HepG2 (cell line): ENCODE results near the gene ARMH2. TPM values are rescaled to one million over a fixed set of nuclear protein-coding genes. Genes with fewer than 3 reads are reported as not detected.

Experiments
- ATAC-seq: fragments of 200-7000 bp; cut with Tn5 transposase; 3 replicates; pipeline ENCODE4 v1.9.1; 2020; ENCODE audit warnings: mild to moderate bottlenecking, moderate library complexity
- BruUV-seq: library from RNA; stranded (reverse); fragments of 400-500 nt; replicated peaks from 2 replicates; lab custom pipeline; 2021; lab: Mats Ljungman, UMichigan
- CTCF ChIA-PET: fragments of 300-600 bp; formaldehyde crosslinking; extraction: SDS; loops from one replicate; lab custom pipeline; 2021; ENCODE audit warnings: low total read pairs, inconsistent platforms, low intra/inter-chr PET ratio; lab: Yijun Ruan, JAX
- POLR2A ChIA-PET: fragments of 350-600 bp; sonication (Branson Sonifier 250); formaldehyde crosslinking; loops from one replicate; lab custom pipeline; 2020; ENCODE audit warnings: antibody characterized with exemption, inconsistent platforms; lab: Yijun Ruan, JAX
- DNase-seq: peaks from one replicate; pipeline ENCODE4 v3.0.0-alpha.2; 2015; ENCODE audit warnings: low spot score
- FAIRE-seq: peaks from 3 replicates; lab custom pipeline; 2011; peaks lifted over from hg19 to GRCh38; lab: Jason Lieb, UNC
- H2AFZ ChIP-seq: one replicate; pipeline ENCODE4 v1.6.1; 2011; ENCODE audit warnings: low read length, inconsistent platforms
- H3K27ac ChIP-seq: fragments of 300-600 bp; 3 replicates; pipeline ENCODE4 v1.8.0; 2011; ENCODE audit warnings: mixed run types, mild to moderate bottlenecking, mixed read lengths, low read length, inconsistent platforms; ENCODE audit not compliant: insufficient read depth; ENCODE audit errors: extremely low read length
- H3K27me3 ChIP-seq, 2 experiments: fragments of 200-600 bp in 1 of 2; 2 replicates in 1 of 2; 3 replicates in 1 of 2; pipeline versions ENCODE4 v1.6.0 to v1.8.0; 2011; ENCODE audit warnings: low read length in 2 of 2, mild to moderate bottlenecking in 2 of 2, moderate library complexity in 2 of 2, inconsistent platforms in 1 of 2; ENCODE audit not compliant: insufficient read depth in 2 of 2, control insufficient read depth in 1 of 2
- H3K36me3 ChIP-seq, 2 experiments: fragments of 200-600 bp in 1 of 2; replicated peaks in 1 of 2; 2 replicates in 1 of 2; 3 replicates in 1 of 2; pipeline versions ENCODE4 v1.5.1 to v1.8.0; 2011; ENCODE audit warnings: low read length in 2 of 2, inconsistent platforms in 1 of 2; ENCODE audit not compliant: insufficient read depth in 2 of 2, control insufficient read depth in 1 of 2
- H3K4me1 ChIP-seq: 2 replicates; pipeline ENCODE4 v1.5.1; 2012; ENCODE audit warnings: low read length, inconsistent platforms; ENCODE audit not compliant: insufficient read depth
- H3K4me2 ChIP-seq: 2 replicates; pipeline ENCODE4 v1.6.0; 2011; ENCODE audit warnings: low read depth, low read length, inconsistent platforms
- H3K4me3 ChIP-seq, 3 experiments: fragments of 200-600 bp in 1 of 3; sonication (generic), shearing (Covaris generic) in 1 of 3; replicated peaks in 1 of 3; 2 replicates each; pipeline ENCODE4 v1.5.1; 2011 to 2016; ENCODE audit warnings: low read length in 3 of 3, inconsistent platforms in 2 of 3, low read depth in 2 of 3, mild to moderate bottlenecking in 2 of 3, control low read depth in 1 of 3, mixed read lengths in 1 of 3; ENCODE audit not compliant: insufficient read depth in 1 of 3
- H3K79me2 ChIP-seq: one replicate; pipeline ENCODE4 v1.6.1; 2011; ENCODE audit warnings: low read length, inconsistent platforms; ENCODE audit not compliant: insufficient read depth
- H3K9ac ChIP-seq: 2 replicates; pipeline ENCODE4 v1.6.0; 2011; ENCODE audit warnings: mild to moderate bottlenecking, low read depth, low read length, inconsistent platforms; ENCODE audit not compliant: insufficient read depth
- H3K9me3 ChIP-seq: 2 replicates; pipeline ENCODE4 v1.5.1; 2012; ENCODE audit warnings: mild to moderate bottlenecking, low read length
- H4K20me1 ChIP-seq: 2 replicates; pipeline ENCODE4 v1.6.0; 2011; ENCODE audit warnings: inconsistent platforms, mild to moderate bottlenecking, low read length, moderate library complexity; ENCODE audit not compliant: insufficient read depth
- DMTF1 ChIP-seq: sonication (generic); formaldehyde crosslinking; IDR thresholded peaks from 2 replicates; pipeline ENCODE4 v1.4.0; 2020; ENCODE audit warnings: mild to moderate bottlenecking, missing genetic modification reagents
- HNF4A ChIP-seq: sonication (generic); formaldehyde crosslinking; IDR thresholded peaks from 2 replicates; pipeline ENCODE4 v1.4.0; 2020; ENCODE audit warnings: missing genetic modification reagents
- MAFF ChIP-seq: IDR thresholded peaks from 2 replicates; pipeline ENCODE4 v1.6.1; 2011; ENCODE audit warnings: low read depth, low read length, improper control_type of control experiment
- MAFK ChIP-seq, 2 experiments: IDR thresholded peaks in 1 of 2; conservative IDR thresholded peaks in 1 of 2; 2 replicates each; pipeline ENCODE4 v1.6.1; 2011; ENCODE audit warnings: improper control_type of control experiment in 2 of 2, low read length in 2 of 2
- NFE2L2 ChIP-seq: fragments of 150-350 bp; IDR thresholded peaks from 2 replicates; pipeline ENCODE4 v1.6.1; 2014; ENCODE audit warnings: low read length
- RARA ChIP-seq: IDR thresholded peaks from 2 replicates; pipeline ENCODE4 v1.6.1; 2016; ENCODE audit warnings: missing genetic modification reagents, missing compliant biosample characterization
- RORA ChIP-seq: sonication (generic); formaldehyde crosslinking; IDR thresholded peaks from 2 replicates; pipeline ENCODE4 v1.5.0; 2020; ENCODE audit warnings: mild to moderate bottlenecking, missing genetic modification reagents, moderate library complexity
- ZBTB14 ChIP-seq: sonication (generic); formaldehyde crosslinking; IDR thresholded peaks from 2 replicates; pipeline ENCODE4 v1.4.0; 2020; ENCODE audit warnings: missing genetic modification reagents
- ZBTB33 ChIP-seq: sonication (generic); formaldehyde crosslinking; IDR thresholded peaks from 2 replicates; pipeline ENCODE4 v1.4.0; 2020; ENCODE audit warnings: missing genetic modification reagents
- ZIK1 ChIP-seq: sonication (generic); formaldehyde crosslinking; IDR thresholded peaks from 2 replicates; pipeline ENCODE4 v1.5.0; 2020; ENCODE audit warnings: mild to moderate bottlenecking, low read depth, missing genetic modification reagents, borderline replicate concordance
- ZMYM3 ChIP-seq: sonication (generic); formaldehyde crosslinking; IDR thresholded peaks from 2 replicates; pipeline ENCODE4 v1.5.1; 2020; ENCODE audit warnings: mild to moderate bottlenecking, missing genetic modification reagents
- ZMYM4 ChIP-seq: sonication (generic); formaldehyde crosslinking; IDR thresholded peaks from 2 replicates; pipeline ENCODE4 v1.8.1; 2023; ENCODE audit warnings: mild to moderate bottlenecking, missing genetic modification reagents
- ZNF629 ChIP-seq: sonication (generic); formaldehyde crosslinking; conservative IDR thresholded peaks from 2 replicates; pipeline ENCODE4 v1.5.0; 2020; ENCODE audit warnings: missing genetic modification reagents
- ZNF644 ChIP-seq: IDR thresholded peaks from 2 replicates; pipeline ENCODE4 v1.6.1; 2016; ENCODE audit warnings: low read depth
- WGBS: methylation state at CpG from one replicate; pipeline ENCODE4 v1.1.6; 2017; ENCODE audit warnings: low lambda C conversion rate; 5-methylcytosine and 5-hydroxymethylcytosine counted together
- in situ Hi-C: cut with HindIII; loops from 2 replicates; pipeline ENCODE4 v1.10.0; 2017; ENCODE audit warnings: low pct_unique_long_range_greater_than_20kb; ENCODE audit not compliant: extremely low pct_ligation_motif_present
- intact Hi-C: fragments of 100-400 bp; cut with micrococcal nuclease; formaldehyde crosslinking; loops from one replicate; pipeline ENCODE4 v1.10.0; 2022; ENCODE audit not compliant: unreplicated experiment
- polyA plus RNA-seq, 8 experiments: library from polyadenylated mRNA; depleted of rRNA in 3 of 8; stranded (reverse) in 7 of 8; unstranded in 1 of 8; fragments of >200 nt; fragmentation: Illumina TruSeq in 4 of 8; extraction: Trizol in 4 of 8; gene quantifications; 2 replicates each; pipeline versions ENCODE4 v1.2.1 to v1.2.3, GENCODE V29; 2011 to 2016; ENCODE audit warnings: low read depth in 4 of 8, missing spikeins in 1 of 8, mixed read lengths in 1 of 8; ENCODE audit not compliant: insufficient read depth in 1 of 8
- total RNA-seq, 5 experiments: library from RNA; depleted of rRNA; stranded (reverse); fragments of >200 nt; fragmentation: Illumina TruSeq; extraction: Trizol; gene quantifications; 2 replicates each; pipeline ENCODE4 v1.2.3, GENCODE V29; 2016; ENCODE audit warnings: low read depth in 1 of 5

Gene ARMH2
- total and polyA plus RNA-seq, 2 of the 13 experiments (the other 11 are each of a cell fraction or from before 2014, with no cell fraction given) = not detected

GRCh38 chr6:24821860-24822444 is 23.2 kb upstream of the ARMH2 start:
- intact Hi-C loops = no loop called here
- POLR2A ChIA-PET = interaction anchor here (1.0 to 1.8 kb wide), 2 partner anchors 20 to 100 kb away, joined by 3 to 5 read pairs; no protein-coding TSS in a partner anchor
- 64% methylated on average over 3 of the region's 3 CpGs for WGBS
- Histone ChIP-seq H3K4me1 (peaks cover 51% of the 10 kb centered on the region), H3K79me2 (no peaks in the 10 kb centered on the region), H4K20me1 (no peaks in the 10 kb centered on the region), H3K27ac (peak overlapping the region; percentile 6), H2AFZ (no peak overlapping the region), H3K9ac (no peak overlapping the region), H3K27me3 (no peaks in the 10 kb centered on the region), H3K4me2 (no peak overlapping the region), H3K9me3 (no peaks in the 10 kb centered on the region), H3K36me3 (no peaks in the 10 kb centered on the region), H3K4me3 (no peak overlapping the region)
- BruUV-seq = no TSS peak
- 0 out of 3 replicates have a peak, but pooled peaks have one; percentile 20 for ATAC-seq
- FAIRE-seq = no peak
- TF ChIP-seq ZMYM4 (peak; percentile 47; the same call in 1 of the 2 replicates), RORA (CRISPR knock-in tag) (no peak), ZNF629 (CRISPR knock-in tag) (peak; percentile 60), ZMYM3 (CRISPR knock-in tag) (no peak), HNF4A (peak; percentile 48), NFE2L2 (peak; percentile 97), MAFK (conservative IDR thresholded peaks at IDR 0.05 in 1 of 2, IDR thresholded peaks at IDR 0.05 in 1 of 2; ENCODE audit: low read length in 2 of 2) (peak; percentile 87 to 91), ZNF644 (CRISPR knock-in tag) (peak; percentile 69), ZBTB33 (peak; percentile 48; the same call in 1 of the 2 replicates), ZBTB14 (CRISPR knock-in tag) (no peak), MAFF (peak; percentile 75), RARA (0 out of 2 replicates have a peak, but pooled peaks have one; percentile 12), DMTF1 (no peak), ZIK1 (no peak)
- CTCF ChIA-PET = no interaction called here
- no peak for DNase-seq
- in situ Hi-C loops = no loop called here
